IMR-90 (cell line): ENCODE measurements around the gene RPTOR. TPM values are rescaled to one million over a fixed set of nuclear protein-coding genes. Genes with fewer than 3 reads are reported as not detected.

ENCODE experiments used
- ATAC-seq: fragments of 200-7000 bp; cut with Tn5 transposase; 2 replicates; pipeline ENCODE4 v1.9.1; 2020; ENCODE audit warnings: low read depth, mild to moderate bottlenecking, moderate library complexity
- BruUV-seq: library from RNA; stranded (reverse); fragments of 400-500 nt; replicated peaks from 2 replicates; lab custom pipeline; 2021; lab: Mats Ljungman, UMichigan
- CTCF ChIA-PET: fragments of 300-600 bp; formaldehyde crosslinking; extraction: SDS; loops from one replicate; lab custom pipeline; 2021; ENCODE audit warnings: antibody characterized with exemption; lab: Yijun Ruan, JAX
- POLR2A ChIA-PET: fragments of 300-600 bp; sonication (Branson Sonifier 250); formaldehyde crosslinking; loops from one replicate; lab custom pipeline; 2022; ENCODE audit warnings: antibody characterized with exemption; ENCODE audit not compliant: unreplicated experiment; lab: Charles Lee
- DNase-seq: peaks from one replicate; pipeline ENCODE4 v3.0.0; 2013
- H2AFZ ChIP-seq: replicated peaks from 2 replicates; pipeline ENCODE3; 2013; ENCODE audit warnings: low read length, mild to moderate bottlenecking; ENCODE audit not compliant: poor library complexity
- H2AK5ac ChIP-seq: 2 replicates; pipeline ENCODE4 v1.6.1; 2013; ENCODE audit warnings: low read depth, low read length, inconsistent platforms
- H2AK9ac ChIP-seq: replicated peaks from 2 replicates; pipeline ENCODE3; 2013; ENCODE audit warnings: mild to moderate bottlenecking, low read depth, low read length, moderate library complexity; ENCODE audit not compliant: poor library complexity
- H2BK120ac ChIP-seq: 2 replicates; pipeline ENCODE4 v1.6.1; 2013; ENCODE audit warnings: low read depth, low read length, inconsistent platforms
- H2BK15ac ChIP-seq: 3 replicates; pipeline ENCODE4 v1.6.1; 2013; ENCODE audit warnings: low read depth, low read length, inconsistent platforms
- H2BK20ac ChIP-seq: 2 replicates; pipeline ENCODE4 v1.6.1; 2013; ENCODE audit warnings: low read depth, mild to moderate bottlenecking, inconsistent platforms, low read length, moderate library complexity
- H2BK5ac ChIP-seq: 2 replicates; pipeline ENCODE4 v1.6.1; 2013; ENCODE audit warnings: mild to moderate bottlenecking, low read depth, low read length, inconsistent platforms; ENCODE audit not compliant: poor library complexity, severe bottlenecking
- H3K14ac ChIP-seq: replicated peaks from 2 replicates; pipeline ENCODE4 v1.6.1; 2013; ENCODE audit warnings: low read depth, low read length, inconsistent platforms
- H3K18ac ChIP-seq: 2 replicates; pipeline ENCODE4 v1.6.1; 2013; ENCODE audit warnings: low read depth, low read length, control low read depth
- H3K23ac ChIP-seq: 2 replicates; pipeline ENCODE4 v1.6.1; 2013; ENCODE audit warnings: low read depth, low read length, inconsistent platforms
- H3K27ac ChIP-seq: 2 replicates; pipeline ENCODE4 v1.5.1; 2013; ENCODE audit warnings: mild to moderate bottlenecking, control low read depth, low read length; ENCODE audit not compliant: insufficient read depth
- H3K27me3 ChIP-seq: 2 replicates; pipeline ENCODE4 v1.6.1; 2013; ENCODE audit warnings: low read length; ENCODE audit not compliant: control insufficient read depth, insufficient read depth
- H3K36me3 ChIP-seq: 2 replicates; pipeline ENCODE4 v1.6.1; 2013; ENCODE audit warnings: low read length, mixed read lengths; ENCODE audit not compliant: control insufficient read depth, insufficient read depth
- H3K4ac ChIP-seq: 2 replicates; pipeline ENCODE4 v1.6.1; 2013; ENCODE audit warnings: low read depth, low read length, inconsistent platforms
- H3K4me1 ChIP-seq: 2 replicates; pipeline ENCODE4 v1.6.1; 2013; ENCODE audit warnings: low read length, mixed read lengths; ENCODE audit not compliant: control insufficient read depth, insufficient read depth
- H3K4me2 ChIP-seq: 2 replicates; pipeline ENCODE4 v1.6.1; 2013; ENCODE audit warnings: low read depth, mild to moderate bottlenecking, control low read depth, low read length, moderate library complexity
- H3K4me3 ChIP-seq: 2 replicates; pipeline ENCODE4 v1.5.1; 2013; ENCODE audit warnings: low read depth, mild to moderate bottlenecking, control low read depth, low read length, moderate library complexity; ENCODE audit not compliant: insufficient read depth
- H3K56ac ChIP-seq: 2 replicates; pipeline ENCODE4 v1.6.1; 2013; ENCODE audit warnings: low read length, inconsistent platforms; ENCODE audit not compliant: insufficient read depth; ENCODE audit errors: extremely low read depth
- H3K79me1 ChIP-seq, 2 experiments: 2 replicates each; pipeline ENCODE4 v1.6.1; 2013; ENCODE audit warnings: low read length in 2 of 2, inconsistent platforms in 1 of 2, low read depth in 1 of 2
- H3K9ac ChIP-seq: 2 replicates; pipeline ENCODE4 v1.6.1; 2013; ENCODE audit warnings: low read depth, low read length, control low read depth
- H3K9me1 ChIP-seq: 2 replicates; pipeline ENCODE4 v1.6.1; 2013; ENCODE audit warnings: low read length, inconsistent platforms; ENCODE audit not compliant: insufficient read depth
- H3K9me3 ChIP-seq: 2 replicates; pipeline ENCODE4 v1.6.1; 2013; ENCODE audit warnings: low read length; ENCODE audit not compliant: control insufficient read depth, insufficient read depth
- H4K20me1 ChIP-seq: 2 replicates; pipeline ENCODE4 v1.6.1; 2013; ENCODE audit warnings: low read length, inconsistent platforms; ENCODE audit not compliant: insufficient read depth
- H4K5ac ChIP-seq: 2 replicates; pipeline ENCODE4 v1.6.1; 2013; ENCODE audit warnings: mild to moderate bottlenecking, low read depth, low read length, control low read depth
- H4K8ac ChIP-seq, 2 experiments: 2 replicates each; pipeline ENCODE4 v1.6.1; 2013; ENCODE audit warnings: low read depth in 2 of 2, low read length in 2 of 2, control low read depth in 1 of 2, inconsistent platforms in 1 of 2
- H4K91ac ChIP-seq: 2 replicates; pipeline ENCODE4 v1.6.1; 2013; ENCODE audit warnings: low read depth, low read length, inconsistent platforms; ENCODE audit not compliant: insufficient read depth
- FOS ChIP-seq: fragments of 150-350 bp; IDR thresholded peaks from 2 replicates; pipeline ENCODE4 v1.6.1; 2016; ENCODE audit warnings: low read depth, low read length
- WGBS, 2 experiments: methylation state at CpG; one replicate each; pipeline versions ENCODE4 v1.1.5 to v1.1.7; 2013; ENCODE audit warnings: missing lambda C conversion rate in 2 of 2; ENCODE audit not compliant: insufficient read length in 1 of 2; ENCODE audit errors: extremely low coverage in 2 of 2; 5-methylcytosine and 5-hydroxymethylcytosine counted together
- dilution Hi-C: fragments of 300-500 bp; cut with HindIII; formaldehyde crosslinking; loops from one replicate; pipeline ENCODE4 v1.14.3; 2018; ENCODE audit warnings: low sequenced_read_pairs; ENCODE audit not compliant: unreplicated experiment
- in situ Hi-C: fragments of 300-500 bp; cut with MboI; formaldehyde crosslinking; loops from 3 replicates; pipeline ENCODE4 v1.14.3; 2019; ENCODE audit warnings: low sequenced_read_pairs, inconsistent platforms, mixed read lengths
- intact Hi-C: fragments of 100-400 bp; cut with micrococcal nuclease; formaldehyde crosslinking; loops from 2 replicates; pipeline ENCODE4 v1.10.0; 2022
- polyA plus RNA-seq, 3 experiments: library from polyadenylated mRNA; depleted of rRNA; stranded (reverse); fragments of >200 nt; gene quantifications; 2 replicates each; pipeline ENCODE4 v1.2.3, GENCODE V29; 2012; ENCODE audit warnings: low replicate concordance in 1 of 3
- total RNA-seq: library from RNA; depleted of rRNA; stranded (reverse); fragments of >200 nt; gene quantifications from 2 replicates; pipeline ENCODE4 v1.2.3, GENCODE V29; 2012

The RPTOR gene
- total and polyA plus RNA-seq, 2 of the 4 experiments (the other 2 are of a cell fraction): 10.8 to 14.7 TPM

DNA sequence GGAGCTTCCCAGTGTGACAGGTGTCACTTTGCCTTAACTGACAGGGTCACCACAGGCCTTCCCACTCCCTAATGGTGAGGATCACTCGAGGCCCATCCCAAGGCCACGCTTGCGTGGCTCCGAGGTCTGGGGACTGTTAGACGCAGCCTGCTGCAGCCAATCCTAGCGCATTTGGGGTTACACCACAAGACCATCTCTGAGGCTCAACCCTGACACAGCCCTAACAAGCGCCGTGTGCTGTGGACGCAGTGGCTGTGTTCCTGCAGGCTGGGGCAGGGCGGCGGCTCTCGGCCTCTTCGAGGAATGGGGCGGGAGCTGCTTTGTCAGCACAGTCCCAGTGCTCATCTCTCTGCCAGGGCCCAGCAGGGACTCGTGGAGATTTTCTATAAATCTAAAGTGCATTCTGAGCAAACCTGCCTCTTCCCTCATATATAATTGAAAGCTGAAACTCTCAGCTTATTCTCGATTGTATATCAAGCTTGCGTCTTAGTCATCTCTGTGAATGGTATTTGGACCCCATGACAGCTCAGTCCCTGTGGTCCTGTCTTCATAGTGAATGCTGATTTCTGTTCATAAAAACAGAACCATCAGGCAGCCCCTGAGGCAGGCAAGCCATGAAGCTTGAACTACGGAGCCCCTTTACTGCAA lies 381.2 kb downstream of the RPTOR start:
- Histone ChIP-seq H4K5ac (no peak overlapping the region), H3K27me3 (no peaks in the 10 kb centered on the region), H2BK120ac (no peak overlapping the region), H3K4me1 (no peaks in the 10 kb centered on the region), H3K4me3 (no peak overlapping the region), H2AK5ac (no peak overlapping the region), H3K9me1 (peaks cover 16% of the 10 kb centered on the region), H2AK9ac (no peak overlapping the region), H4K20me1 (no peaks in the 10 kb centered on the region), H3K18ac (no peak overlapping the region), H2AFZ (no peak overlapping the region), H2BK20ac (no peak overlapping the region), H2BK15ac (no peak overlapping the region), H3K36me3 (peaks cover 40% of the 10 kb centered on the region), H3K4ac (no peak overlapping the region), H4K91ac (no peak overlapping the region), H3K27ac (no peak overlapping the region), H3K4me2 (no peak overlapping the region), H3K14ac (no peak overlapping the region), H3K79me1 (no peaks in the 10 kb centered on the region), H4K8ac (no peak overlapping the region), H3K9me3 (no peaks in the 10 kb centered on the region), H3K23ac (no peak overlapping the region), H2BK5ac (no peak overlapping the region), H3K9ac (no peak overlapping the region), H3K56ac (no peak overlapping the region)
- dilution Hi-C loops: no loop called here
- DNase-seq (no peak), ATAC-seq (no peak)
- BruUV-seq: no TSS peak
- TF ChIP-seq FOS: no peak
- ChIA-PET POLR2A (no interaction called here), CTCF (interaction anchor here (0.9 kb wide), 1 partner anchor 452 kb away, joined by 4 read pairs; no protein-coding TSS in a partner anchor)
- intact Hi-C loops: no loop called here
- 95% methylated on average over 15 of the region's 18 CpGs; no CpG with 5 or more reads in 1 of the 2 experiments for whole genome bisulfite sequencing, 2 experiments
- in situ Hi-C loops: no loop called here
